Activated T-cell treated with anti-CD3 and anti-CD28 coated beads, Interleukin-2, amount 50 U/mL, for 72 hours (primary cell): ENCODE measurements around the gene MRPS12. TPM values are rescaled to one million over a fixed set of nuclear protein-coding genes. Genes with fewer than 3 reads are reported as not detected.
"Not testable (repeated sequence)": the region's sequence is repeated elsewhere in the genome, so short reads cannot be mapped to it uniquely, and the experiment has no call there.

Experiments used
- ATAC-seq, 2 donors: fragments of 150-1000 bp; cut with Tn5 transposase; replicated peaks in 1 of 2; 2 replicates each; pipeline ENCODE4 v1.10.0; 2021; ENCODE audit warnings: moderate library complexity in 2 of 2, mild to moderate bottlenecking in 1 of 2
- DNase-seq, 2 donors: peaks; one replicate each; pipeline ENCODE4 v3.0.0; 2021 to 2022; ENCODE audit warnings: mixed read lengths in 1 of 2
- H3K27ac Mint-ChIP-seq: one replicate; pipeline ENCODE4 v1.8.0; 2022; ENCODE audit warnings: mild to moderate bottlenecking, moderate library complexity, mixed read lengths
- H3K27me3 Mint-ChIP-seq: one replicate; pipeline ENCODE4 v1.8.0; 2022; ENCODE audit warnings: low read depth, mixed read lengths
- H3K36me3 Mint-ChIP-seq, 2 donors: one replicate each; pipeline ENCODE4 v1.8.0; 2022; ENCODE audit warnings: mixed read lengths in 2 of 2, mild to moderate bottlenecking in 1 of 2; ENCODE audit not compliant: insufficient read depth in 2 of 2
- H3K4me1 Mint-ChIP-seq: one replicate; pipeline ENCODE4 v1.8.0; 2022; ENCODE audit warnings: low read depth, mixed read lengths
- H3K4me3 Mint-ChIP-seq, 2 donors: one replicate each; pipeline ENCODE4 v1.8.0; 2022; ENCODE audit warnings: mild to moderate bottlenecking in 2 of 2, mixed read lengths in 2 of 2, moderate library complexity in 2 of 2
- H3K9me3 Mint-ChIP-seq, 2 donors: one replicate each; pipeline ENCODE4 v1.8.0; 2022; ENCODE audit warnings: mixed read lengths in 2 of 2
- total RNA-seq, 2 donors: library from RNA; stranded (reverse); gene quantifications; one replicate each; pipeline ENCODE4 v1.2.3, GENCODE V29; 2022

MRPS12 gene
- total RNA-seq, 2 donors from 2014 or later: 54.8 to 57.9 TPM

DNA sequence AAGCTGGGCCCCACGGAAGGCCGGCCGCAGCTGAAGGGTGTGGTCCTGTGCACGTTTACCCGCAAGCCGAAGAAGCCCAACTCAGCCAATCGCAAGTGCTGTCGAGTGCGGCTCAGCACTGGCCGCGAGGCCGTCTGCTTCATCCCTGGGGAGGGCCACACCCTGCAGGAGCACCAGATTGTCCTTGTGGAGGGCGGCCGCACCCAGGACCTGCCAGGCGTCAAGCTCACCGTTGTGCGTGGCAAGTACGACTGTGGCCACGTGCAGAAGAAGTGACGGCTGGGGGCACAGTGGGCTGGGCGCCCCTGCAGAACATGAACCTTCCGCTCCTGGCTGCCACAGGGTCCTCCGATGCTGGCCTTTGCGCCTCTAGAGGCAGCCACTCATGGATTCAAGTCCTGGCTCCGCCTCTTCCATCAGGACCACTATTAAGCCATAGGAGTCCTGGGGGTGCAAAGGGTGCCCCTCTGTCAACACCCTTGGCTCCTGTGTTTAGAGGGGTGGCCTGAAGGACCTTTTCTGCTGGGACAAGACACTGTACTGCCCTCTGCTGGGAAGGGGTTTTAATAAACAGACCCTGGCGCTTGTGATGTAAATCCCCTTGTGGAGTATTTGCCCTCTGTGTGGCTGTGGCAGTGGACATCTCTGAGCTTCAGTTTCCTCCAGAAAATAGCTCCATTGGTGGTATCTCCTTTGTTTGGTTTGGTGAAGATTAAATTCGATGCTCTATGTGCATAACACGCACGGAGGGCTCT lies 1.9 kb downstream of the MRPS12 start:
- Mint-ChIP-seq H3K36me3 (peaks cover 8 to 23% of the 10 kb centered on the region in 2 donors), H3K27ac (no peak overlapping the region)

GRCh38 chr19:38933544-38933943 lies 2.8 kb downstream of the MRPS12 start:
- H3K4me3 Mint-ChIP-seq: no peak overlapping the region
- H3K27me3 Mint-ChIP-seq: no peaks in the 10 kb centered on the region
- DNase-seq: no peak
- peaks cover 46% of the 10 kb centered on the region for H3K4me1 Mint-ChIP-seq
- H3K36me3 Mint-ChIP-seq: peaks cover 6 to 22% of the 10 kb centered on the region in 2 donors
- H3K27ac Mint-ChIP-seq: no peak overlapping the region
- no peak for ATAC-seq
- no peaks in the 10 kb centered on the region for H3K9me3 Mint-ChIP-seq

More for the DNA sequence above, 1.9 kb downstream of the MRPS12 start:
- Mint-ChIP-seq H3K4me1 (peaks cover 56% of the 10 kb centered on the region), H3K9me3 (no peaks in the 10 kb centered on the region), H3K4me3 (peak overlapping the region; percentile 98), H3K27me3 (no peaks in the 10 kb centered on the region)
- ATAC-seq (no peak), DNase-seq (peak; percentile 45 to 51)

DNA sequence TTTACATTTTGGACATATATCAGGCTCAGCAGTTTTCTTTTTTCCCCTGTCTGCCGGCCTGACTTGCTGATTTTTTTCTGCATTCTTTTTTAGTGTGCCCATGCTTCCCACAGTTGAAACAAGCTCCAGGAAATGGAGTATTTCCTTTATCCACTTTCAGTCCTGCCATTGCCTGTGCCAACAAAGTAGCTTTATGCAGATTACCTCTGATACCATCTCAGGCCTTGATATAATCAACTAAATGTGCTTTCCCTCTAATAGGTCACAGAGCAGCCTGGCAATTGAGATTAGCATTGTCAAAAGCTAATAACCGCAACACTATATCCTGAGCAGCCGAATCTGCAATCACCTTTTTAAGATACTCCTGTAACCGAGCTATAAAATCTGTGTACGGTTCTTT lies 9.2 kb downstream of the MRPS12 start:
- Mint-ChIP-seq H3K27me3 (peaks cover 10% of the 10 kb centered on the region), H3K9me3 (no peaks in the 10 kb centered on the region), H3K36me3 (peaks cover 0 to 2% of the 10 kb centered on the region in 2 donors), H3K4me3 (no peak overlapping the region), H3K4me1 (peaks cover 6% of the 10 kb centered on the region), H3K27ac (no peak overlapping the region)
- ATAC-seq (no peak), DNase-seq (no peak)

GRCh38 chr19:38941466-38941865 lies 10.7 kb downstream of the MRPS12 start:
- not testable (repeated sequence) for H3K27ac Mint-ChIP-seq, ATAC-seq, H3K4me1 Mint-ChIP-seq, H3K9me3 Mint-ChIP-seq, DNase-seq, H3K4me3 Mint-ChIP-seq, H3K36me3 Mint-ChIP-seq
- peaks cover 12% of the 10 kb centered on the region for H3K27me3 Mint-ChIP-seq

- DNase-seq: no peak
- Mint-ChIP-seq H3K9me3 (no peaks in the 10 kb centered on the region), H3K4me3 (no peak overlapping the region), H3K4me1 (peaks cover 6% of the 10 kb centered on the region), H3K36me3 (no peaks in the 10 kb centered on the region), H3K27ac (no peak overlapping the region), H3K27me3 (peaks cover 17% of the 10 kb centered on the region)
- no peak for ATAC-seq
Measured at GRCh38 chr19:38941979-38942378, 11.2 kb downstream of the MRPS12 start.

DNA sequence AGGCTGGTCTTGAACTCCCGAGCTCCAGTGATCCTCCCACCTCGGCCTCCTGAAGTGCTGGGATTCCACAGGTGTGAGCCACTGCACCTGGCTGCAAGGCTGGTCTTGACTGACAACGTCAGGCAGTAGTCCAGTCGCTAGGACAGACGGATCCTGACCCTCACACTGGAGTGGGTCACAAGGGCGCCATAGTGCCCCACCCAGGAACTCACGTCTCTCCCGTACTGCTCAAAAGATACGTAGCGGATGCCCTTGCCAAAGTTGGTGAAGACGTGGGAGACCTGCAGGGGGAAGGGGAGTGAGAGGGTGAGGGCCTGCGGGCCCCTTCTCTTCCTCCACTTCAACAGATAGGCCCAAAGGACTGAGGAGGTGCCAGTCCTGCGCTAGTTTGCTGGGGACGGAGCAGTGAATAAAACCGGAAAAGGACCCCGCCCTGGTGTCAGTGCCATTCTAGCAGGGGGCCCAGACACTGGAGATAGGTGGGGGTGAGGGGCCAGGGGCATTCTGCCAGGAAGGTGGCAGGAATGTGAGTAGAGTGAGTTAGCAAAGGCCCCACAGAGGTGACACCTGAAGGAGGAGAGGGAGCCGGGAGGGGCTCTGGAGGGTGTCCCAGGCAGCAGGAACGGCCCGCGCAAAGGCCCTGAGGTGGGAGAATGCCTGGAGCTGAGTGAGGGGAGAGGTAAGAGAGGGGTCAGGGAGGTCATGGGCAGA lies 11.9 kb downstream of the MRPS12 start:
- Mint-ChIP-seq H3K9me3 (no peaks in the 10 kb centered on the region), H3K36me3 (no peaks in the 10 kb centered on the region), H3K27me3 (peaks cover 17% of the 10 kb centered on the region), H3K27ac (no peak overlapping the region), H3K4me1 (peaks cover 6% of the 10 kb centered on the region), H3K4me3 (no peak overlapping the region)
- DNase-seq (no peak), ATAC-seq (no peak)

DNA sequence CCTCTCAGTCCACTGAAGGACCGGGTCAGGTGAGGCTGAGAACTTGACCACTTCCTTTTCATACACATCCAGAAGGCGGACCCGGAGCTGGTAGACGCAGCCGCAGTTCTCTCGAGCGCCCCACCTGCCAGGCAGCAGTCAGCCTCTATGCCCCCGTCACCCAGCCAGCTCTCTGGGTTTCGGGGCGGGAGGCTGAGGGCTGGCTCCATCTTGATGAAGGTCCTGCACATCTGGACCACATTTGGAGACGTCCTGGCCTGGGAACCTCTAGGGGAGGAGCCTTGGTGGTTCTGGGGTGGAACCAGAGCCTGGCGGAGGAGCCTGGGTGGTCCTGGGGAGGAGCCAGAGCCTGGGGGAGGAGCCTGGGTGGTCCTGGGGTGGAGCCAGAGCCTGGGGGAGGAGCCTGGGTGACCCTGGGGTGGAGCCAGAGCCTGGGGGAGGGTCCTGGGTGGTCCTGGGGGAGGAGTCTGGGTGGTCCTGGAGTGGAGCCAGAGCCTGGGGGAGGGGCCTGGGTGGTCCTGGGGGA lies 14.3 kb downstream of the MRPS12 start:
- no peaks in the 10 kb centered on the region for H3K9me3 Mint-ChIP-seq
- H3K27ac Mint-ChIP-seq: no peak overlapping the region
- DNase-seq: no peak
- H3K27me3 Mint-ChIP-seq: peaks cover 22% of the 10 kb centered on the region
- no peak for ATAC-seq
- no peaks in the 10 kb centered on the region for H3K36me3 Mint-ChIP-seq
- no peak overlapping the region for H3K4me3 Mint-ChIP-seq
- peaks cover 6% of the 10 kb centered on the region for H3K4me1 Mint-ChIP-seq

- H3K36me3 Mint-ChIP-seq: no peaks in the 10 kb centered on the region
- ATAC-seq (no peak), DNase-seq (no peak)
- no peak overlapping the region for H3K4me3 Mint-ChIP-seq
- H3K27ac Mint-ChIP-seq: no peak overlapping the region
- peaks cover 21% of the 10 kb centered on the region for H3K27me3 Mint-ChIP-seq
- H3K4me1 Mint-ChIP-seq: peaks cover 11% of the 10 kb centered on the region
- no peaks in the 10 kb centered on the region for H3K9me3 Mint-ChIP-seq
Measured at GRCh38 chr19:38945562-38946228, 15.0 kb downstream of the MRPS12 start.

DNA sequence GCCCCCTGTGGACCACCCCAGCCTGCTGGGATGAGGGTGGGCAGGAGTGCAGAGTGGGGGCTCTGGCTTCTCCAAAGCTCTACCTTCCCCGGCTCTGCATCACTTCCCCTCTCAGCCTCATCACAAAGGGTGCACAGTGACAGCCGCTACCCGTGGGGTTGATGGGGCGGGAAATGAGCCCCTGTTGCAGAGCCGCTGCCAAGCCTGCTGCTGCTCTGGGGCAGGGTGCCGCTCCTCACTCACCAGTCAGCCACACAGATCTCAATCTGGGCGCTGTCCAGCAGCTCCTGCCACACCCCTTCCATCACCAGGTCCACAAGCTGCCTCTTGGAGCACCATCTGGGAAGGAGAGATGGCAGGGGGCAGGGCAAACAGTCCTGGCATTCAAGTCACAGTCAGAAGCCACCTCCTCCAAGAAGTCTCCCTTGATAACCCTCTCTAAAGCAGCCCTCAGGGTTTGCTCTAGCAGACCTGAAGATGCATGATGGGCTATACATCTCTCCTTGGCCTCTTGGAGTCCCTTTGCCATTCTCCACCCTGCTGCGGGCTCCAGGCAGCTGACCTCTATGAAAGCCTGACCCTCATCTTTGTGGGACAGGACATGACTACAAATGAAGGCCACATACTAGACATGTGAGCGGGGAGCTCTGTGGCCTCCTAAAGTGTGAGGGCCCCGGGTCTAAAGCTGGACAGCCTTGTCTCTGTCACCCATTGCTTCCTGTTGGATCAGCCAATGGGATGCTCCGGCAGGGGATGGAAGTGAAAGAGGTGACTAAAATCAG lies 15.7 kb downstream of the MRPS12 start:
- H3K27me3 Mint-ChIP-seq: peaks cover 21% of the 10 kb centered on the region
- DNase-seq: no peak
- no peak overlapping the region for H3K4me3 Mint-ChIP-seq
- H3K36me3 Mint-ChIP-seq: no peaks in the 10 kb centered on the region
- H3K27ac Mint-ChIP-seq: no peak overlapping the region
- no peak for ATAC-seq
- peaks cover 11% of the 10 kb centered on the region for H3K4me1 Mint-ChIP-seq
- H3K9me3 Mint-ChIP-seq: no peaks in the 10 kb centered on the region

GRCh38 chr19:38949580-38950367 lies 19.0 kb downstream of the MRPS12 start:
- Mint-ChIP-seq H3K27ac (no peak overlapping the region), H3K9me3 (no peaks in the 10 kb centered on the region), H3K4me1 (peaks cover 18% of the 10 kb centered on the region), H3K36me3 (no peaks in the 10 kb centered on the region), H3K27me3 (peaks cover 32% of the 10 kb centered on the region), H3K4me3 (peak overlapping the region; percentile 59 to 77)
- ATAC-seq (peak; percentile 94 to 95), DNase-seq (peak; percentile 91 to 92)

DNA sequence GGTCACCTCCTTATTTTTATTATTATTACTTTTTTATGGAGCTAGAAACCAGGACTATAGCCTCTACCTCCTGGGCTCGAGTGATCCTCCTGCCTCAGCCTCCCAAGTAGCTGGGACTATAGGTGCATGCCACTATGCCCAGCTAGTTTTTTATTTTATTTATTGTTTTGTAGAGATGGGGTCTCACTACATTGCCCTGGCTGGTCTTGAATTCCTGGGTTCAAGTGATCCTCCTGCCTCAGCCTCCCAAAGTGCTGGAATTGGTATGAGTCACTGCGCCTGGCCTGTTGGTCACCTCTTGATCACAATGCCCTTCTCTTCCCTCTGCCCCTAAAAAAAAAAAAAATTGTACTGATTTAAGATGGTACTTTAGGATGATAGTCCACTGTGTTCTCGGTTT lies 20.4 kb downstream of the MRPS12 start:
- Mint-ChIP-seq H3K4me1 (peaks cover 18% of the 10 kb centered on the region), H3K27me3 (peaks cover 32% of the 10 kb centered on the region), H3K27ac (no peak overlapping the region), H3K9me3 (no peaks in the 10 kb centered on the region), H3K36me3 (no peaks in the 10 kb centered on the region), H3K4me3 (peak overlapping the region in 1 of 2 donors; percentile 20)
- DNase-seq (no peak), ATAC-seq (no peak)
